GM12878 (cell line): ENCODE measurements around the gene KANK4. TPM values are rescaled to one million over a fixed set of nuclear protein-coding genes. Genes with fewer than 3 reads are reported as not detected.

Experiments
- ATAC-seq: fragments of 200-7000 bp; cut with Tn5 transposase; 3 replicates; pipeline ENCODE4 v1.9.1; 2020; ENCODE audit warnings: mild to moderate bottlenecking, moderate library complexity
- BruUV-seq: library from RNA; stranded (reverse); fragments of 400-500 nt; replicated peaks from 2 replicates; lab custom pipeline; 2021; lab: Mats Ljungman, UMichigan
- CTCF ChIA-PET: fragments of 300-600 bp; sonication (Branson Sonifier 250); formaldehyde crosslinking; extraction: SDS; loops from one replicate; lab custom pipeline; 2021; ENCODE audit warnings: inconsistent platforms; lab: Yijun Ruan, JAX
- POLR2A ChIA-PET: fragments of 350-600 bp; formaldehyde crosslinking; extraction: SDS; loops from one replicate; lab custom pipeline; 2021; ENCODE audit warnings: inconsistent platforms; lab: Charles Lee
- RAD21 ChIA-PET: fragments of 300-600 bp; sonication (Branson Sonifier 250); formaldehyde crosslinking; loops from one replicate; lab custom pipeline; 2023; ENCODE audit warnings: antibody characterized with exemption; ENCODE audit not compliant: unreplicated experiment; lab: Charles Lee
- SMC1A ChIA-PET: fragments of 300-600 bp; sonication (Branson Sonifier 250); formaldehyde crosslinking; loops from one replicate; lab custom pipeline; 2023; ENCODE audit not compliant: unreplicated experiment, uncharacterized antibody; lab: Charles Lee
- DNase-seq: peaks from one replicate; pipeline ENCODE4 v3.0.0-alpha.2; 2011; ENCODE audit warnings: low read depth, low spot score
- FAIRE-seq: peaks from 3 replicates; lab custom pipeline; 2011; peaks lifted over from hg19 to GRCh38; lab: Jason Lieb, UNC
- H2AFZ ChIP-seq: 2 replicates; pipeline ENCODE4 v1.6.0; 2011; ENCODE audit warnings: low read depth, low read length, control low read depth; ENCODE audit not compliant: control insufficient read depth
- H3K27ac ChIP-seq: 2 replicates; pipeline ENCODE4 v1.5.1; 2011; ENCODE audit warnings: control low read depth; ENCODE audit not compliant: control insufficient read depth, insufficient read depth
- H3K27me3 ChIP-seq, 2 experiments: replicated peaks in 1 of 2; 2 replicates each; pipeline versions ENCODE4 v1.6.0 to v1.6.1; 2011; ENCODE audit warnings: low read length in 1 of 2; ENCODE audit not compliant: control insufficient read depth in 2 of 2, insufficient read depth in 2 of 2
- H3K36me3 ChIP-seq, 2 experiments: 2 replicates each; pipeline ENCODE4 v1.5.1; 2011; ENCODE audit warnings: low read length in 1 of 2; ENCODE audit not compliant: control insufficient read depth in 2 of 2, insufficient read depth in 2 of 2
- H3K4me1 ChIP-seq: 2 replicates; pipeline ENCODE4 v1.6.1; 2011; ENCODE audit warnings: mild to moderate bottlenecking, low read length, moderate library complexity, mixed read lengths; ENCODE audit not compliant: control insufficient read depth, insufficient read depth
- H3K4me2 ChIP-seq: 2 replicates; pipeline ENCODE4 v1.6.0; 2011; ENCODE audit warnings: control low read depth; ENCODE audit not compliant: control insufficient read depth, insufficient read depth
- H3K4me3 ChIP-seq: fragments of 200-600 bp; sonication (generic); 2 replicates; pipeline ENCODE4 v1.5.1; 2016
- H3K79me2 ChIP-seq: 2 replicates; pipeline ENCODE4 v1.6.0; 2011; ENCODE audit warnings: low read length; ENCODE audit not compliant: control insufficient read depth, insufficient read depth
- H3K9ac ChIP-seq: 2 replicates; pipeline ENCODE4 v1.8.0; 2011; ENCODE audit warnings: low read length, control low read depth, mixed read lengths; ENCODE audit not compliant: control insufficient read depth, insufficient read depth
- H3K9me3 ChIP-seq: replicated peaks from 3 replicates; pipeline ENCODE4 v1.5.1; 2011; ENCODE audit warnings: mild to moderate bottlenecking, low read length; ENCODE audit not compliant: control insufficient read depth, insufficient read depth
- H4K20me1 ChIP-seq: 2 replicates; pipeline ENCODE4 v1.6.0; 2011; ENCODE audit not compliant: control insufficient read depth, insufficient read depth
- BMI1 ChIP-seq: fragments of 450-650 bp; IDR thresholded peaks from 2 replicates; pipeline ENCODE4 v1.6.1; 2016; ENCODE audit warnings: mild to moderate bottlenecking, moderate library complexity, borderline replicate concordance
- CREM ChIP-seq: IDR thresholded peaks from 2 replicates; pipeline ENCODE4 v1.6.1; 2014; ENCODE audit warnings: antibody characterized with exemption, low read depth
- FOS ChIP-seq: IDR thresholded peaks from 3 replicates; pipeline ENCODE4 v1.6.1; 2011; ENCODE audit warnings: borderline replicate concordance; ENCODE audit not compliant: insufficient read length; ENCODE audit errors: extremely low read depth
- HDAC6 ChIP-seq: fragments of 200-600 bp; sonication (generic); IDR thresholded peaks from one replicate; pipeline ENCODE4 v1.8.0; 2017; ENCODE audit warnings: antibody characterized with exemption; ENCODE audit not compliant: unreplicated experiment
- IRF4 ChIP-seq: IDR thresholded peaks from 2 replicates; pipeline ENCODE4 v1.6.1; 2011; ENCODE audit warnings: low read depth, low read length
- KDM1A ChIP-seq: fragments of 200-600 bp; sonication (generic); IDR thresholded peaks from 2 replicates; pipeline ENCODE4 v1.6.1; 2016; ENCODE audit warnings: borderline replicate concordance
- NFXL1 ChIP-seq: fragments of 450-650 bp; IDR thresholded peaks from 2 replicates; pipeline ENCODE4 v1.6.1; 2017; ENCODE audit warnings: antibody characterized with exemption, mild to moderate bottlenecking, borderline replicate concordance
- NRF1 ChIP-seq: conservative IDR thresholded peaks from 2 replicates; pipeline ENCODE4 v1.6.1; 2011; ENCODE audit warnings: mild to moderate bottlenecking, low read depth, low read length, improper control_type of control experiment
- ZNF207 ChIP-seq: fragments of 450-650 bp; IDR thresholded peaks from 2 replicates; pipeline ENCODE4 v1.6.1; 2014; ENCODE audit warnings: antibody characterized with exemption, mild to moderate bottlenecking, borderline replicate concordance
- ZNF217 ChIP-seq: fragments of 450-650 bp; IDR thresholded peaks from 2 replicates; pipeline ENCODE4 v1.6.1; 2017; ENCODE audit warnings: antibody characterized with exemption, mild to moderate bottlenecking
- ZSCAN29 ChIP-seq: fragments of 450-650 bp; IDR thresholded peaks from 2 replicates; pipeline ENCODE4 v1.6.1; 2017; ENCODE audit warnings: mild to moderate bottlenecking, moderate library complexity
- WGBS: methylation state at CpG from one replicate; pipeline ENCODE4 v1.1.6; 2016; ENCODE audit warnings: low lambda C conversion rate; ENCODE audit not compliant: insufficient replicate concordance, insufficient coverage; ENCODE audit errors: missing lambda C conversion rate; 5-methylcytosine and 5-hydroxymethylcytosine counted together
- in situ Hi-C: fragments of 300-500 bp; cut with MboI; formaldehyde crosslinking; loops from 9 replicates; pipeline ENCODE4 v1.14.3; 2018; ENCODE audit warnings: mixed read lengths
- intact Hi-C: fragments of 100-400 bp; cut with micrococcal nuclease; formaldehyde crosslinking; loops from one replicate; pipeline ENCODE4 v1.14.2; 2022; ENCODE audit not compliant: unreplicated experiment
- polyA plus RNA-seq, 11 experiments: library from polyadenylated mRNA; depleted of rRNA in 4 of 11; unstranded in 6 of 11; stranded (reverse) in 5 of 11; fragments of >200 nt; fragmentation: Nextera tagmentation in 4 of 11; fragmentation: Illumina TruSeq in 1 of 11; extraction: Ambion mirVana in 4 of 11; extraction: Trizol in 1 of 11; gene quantifications; 1 replicate in 1 of 11; 2 replicates in 10 of 11; pipeline versions ENCODE4 v1.2.1 to v1.2.3, GENCODE V29; 2011 to 2016; ENCODE audit warnings: inconsistent platforms in 2 of 11, missing spikeins in 2 of 11, low read depth in 1 of 11
- total RNA-seq, 4 experiments: library from RNA; depleted of rRNA in 3 of 4; stranded (reverse); fragments of >200 nt in 3 of 4; fragmentation: Illumina TruSeq in 1 of 4; extraction: Trizol in 1 of 4; gene quantifications; 2 replicates each; pipeline versions ENCODE4 v1.2.1 to v1.2.3, GENCODE V29; 2013 to 2021
- TF ChIP-seq, protein P1 (sequence below): IDR thresholded peaks from 2 replicates; pipeline ENCODE4 v1.6.1; 2012; ENCODE audit warnings: low read length, inconsistent platforms
- TF ChIP-seq, protein P2 (sequence below): IDR thresholded peaks from 2 replicates; pipeline ENCODE4 v1.6.1; 2012; ENCODE audit warnings: low read depth, low read length, improper control_type of control experiment

The KANK4 gene
- total and polyA plus RNA-seq, 10 of the 15 experiments (the other 5 are each of a cell fraction or from before 2014, with no cell fraction given) = not detected

GRCh38 chr1:62198069-62198780, 121.0 kb downstream of the KANK4 start (continued):
- TF ChIP-seq HDAC6 = no peak
- no peak for TF ChIP-seq IRF4

GRCh38 chr1:62196086-62196690, 123.0 kb downstream of the KANK4 start:
- ChIA-PET CTCF (no interaction called here), POLR2A (no interaction called here), RAD21 (no interaction called here), SMC1A (no interaction called here)
- in situ Hi-C loops = no loop called here
- WGBS = 83% methylated on average over 15 of the region's 17 CpGs
- DNase-seq (no peak), ATAC-seq (no peak), FAIRE-seq (no peak)
- Histone ChIP-seq H3K9ac (no peak overlapping the region), H3K4me2 (no peak overlapping the region), H3K27ac (no peak overlapping the region), H2AFZ (no peak overlapping the region), H3K9me3 (no peaks in the 10 kb centered on the region; the same call in 2 of the 3 replicates), H3K79me2 (no peaks in the 10 kb centered on the region), H3K27me3 (no peaks in the 10 kb centered on the region; a peak in 1 of 4 replicates), H3K36me3 (no peaks in the 10 kb centered on the region), H4K20me1 (no peaks in the 10 kb centered on the region), H3K4me1 (no peaks in the 10 kb centered on the region), H3K4me3 (no peak overlapping the region)
- no TSS peak for BruUV-seq
- intact Hi-C loops = no loop called here
- no peak for TF ChIP-seq NRF1
- no peak for TF ChIP-seq KDM1A
- no peak for TF ChIP-seq ZNF217
- TF ChIP-seq, protein P1, sequence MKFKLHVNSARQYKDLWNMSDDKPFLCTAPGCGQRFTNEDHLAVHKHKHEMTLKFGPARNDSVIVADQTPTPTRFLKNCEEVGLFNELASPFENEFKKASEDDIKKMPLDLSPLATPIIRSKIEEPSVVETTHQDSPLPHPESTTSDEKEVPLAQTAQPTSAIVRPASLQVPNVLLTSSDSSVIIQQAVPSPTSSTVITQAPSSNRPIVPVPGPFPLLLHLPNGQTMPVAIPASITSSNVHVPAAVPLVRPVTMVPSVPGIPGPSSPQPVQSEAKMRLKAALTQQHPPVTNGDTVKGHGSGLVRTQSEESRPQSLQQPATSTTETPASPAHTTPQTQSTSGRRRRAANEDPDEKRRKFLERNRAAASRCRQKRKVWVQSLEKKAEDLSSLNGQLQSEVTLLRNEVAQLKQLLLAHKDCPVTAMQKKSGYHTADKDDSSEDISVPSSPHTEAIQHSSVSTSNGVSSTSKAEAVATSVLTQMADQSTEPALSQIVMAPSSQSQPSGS = no peak
- no peak for TF ChIP-seq ZNF207
- TF ChIP-seq FOS = no peak
- no peak for TF ChIP-seq BMI1
- TF ChIP-seq ZSCAN29 = no peak
- no peak for TF ChIP-seq CREM
- TF ChIP-seq, protein P2, sequence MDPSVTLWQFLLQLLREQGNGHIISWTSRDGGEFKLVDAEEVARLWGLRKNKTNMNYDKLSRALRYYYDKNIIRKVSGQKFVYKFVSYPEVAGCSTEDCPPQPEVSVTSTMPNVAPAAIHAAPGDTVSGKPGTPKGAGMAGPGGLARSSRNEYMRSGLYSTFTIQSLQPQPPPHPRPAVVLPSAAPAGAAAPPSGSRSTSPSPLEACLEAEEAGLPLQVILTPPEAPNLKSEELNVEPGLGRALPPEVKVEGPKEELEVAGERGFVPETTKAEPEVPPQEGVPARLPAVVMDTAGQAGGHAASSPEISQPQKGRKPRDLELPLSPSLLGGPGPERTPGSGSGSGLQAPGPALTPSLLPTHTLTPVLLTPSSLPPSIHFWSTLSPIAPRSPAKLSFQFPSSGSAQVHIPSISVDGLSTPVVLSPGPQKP = no peak
- no peak for TF ChIP-seq NFXL1
